NOMO-1 treated with DMSO at 0.1 percent for 48 hours (cell line): ENCODE results near the gene SHD.
A peak's percentile ranks its signal among the peaks of the same experiment; 100 is the strongest.

Experiments
- DNase-seq: peaks from one replicate; lab custom pipeline; 2025; ENCODE audit not compliant: unreplicated experiment; lab: John Stamatoyannopoulos, UW

The SHD gene

DNA sequence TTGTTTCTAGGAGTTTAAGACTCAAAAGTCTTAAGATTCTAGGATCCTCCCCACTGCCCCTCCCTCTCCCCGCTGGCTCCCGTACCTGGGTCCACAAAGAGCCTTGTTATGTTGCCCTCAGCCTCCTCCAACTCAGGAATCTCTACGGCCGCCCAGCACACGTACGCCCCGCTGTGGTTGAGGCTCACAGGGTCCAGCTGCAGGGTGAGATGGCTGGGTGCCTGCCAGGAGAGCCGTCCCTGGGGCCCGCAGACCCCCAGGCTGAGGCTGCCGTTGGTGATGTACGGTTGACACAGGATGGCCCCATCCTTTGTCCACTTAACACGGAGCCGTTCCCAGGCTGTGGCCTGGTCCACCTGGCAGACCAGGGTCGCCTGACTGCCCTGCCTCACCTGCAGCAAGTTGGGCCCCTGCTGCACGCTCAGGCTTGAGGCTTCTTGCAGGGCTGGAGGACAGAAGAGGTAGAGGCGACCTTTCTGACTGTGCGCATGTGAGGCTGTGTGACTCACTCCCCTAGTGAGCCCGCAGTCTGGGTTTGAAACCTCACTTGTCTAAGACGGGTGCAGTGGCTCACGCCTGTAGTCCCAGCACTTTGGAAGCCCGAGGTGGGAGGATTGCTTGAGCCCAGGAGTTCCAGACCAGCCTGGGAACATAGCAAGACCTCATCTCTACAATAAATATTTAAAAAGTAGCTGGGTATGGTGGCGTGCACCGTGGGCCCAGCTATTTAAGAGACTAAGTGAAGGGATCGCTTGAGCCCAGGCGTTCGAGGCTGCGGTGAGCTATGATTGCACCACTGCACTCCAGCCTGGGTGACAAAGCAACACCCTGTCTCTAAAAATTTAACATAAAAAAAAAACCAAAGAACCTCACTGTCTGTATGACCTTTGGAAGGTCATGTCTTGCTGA lies 19.1 kb downstream of the SHD start:
- DNase-seq, result no peak

GRCh38 chr19:4298810-4299550 lies 19.9 kb downstream of the SHD start:
- DNase-seq, result no peak

DNA sequence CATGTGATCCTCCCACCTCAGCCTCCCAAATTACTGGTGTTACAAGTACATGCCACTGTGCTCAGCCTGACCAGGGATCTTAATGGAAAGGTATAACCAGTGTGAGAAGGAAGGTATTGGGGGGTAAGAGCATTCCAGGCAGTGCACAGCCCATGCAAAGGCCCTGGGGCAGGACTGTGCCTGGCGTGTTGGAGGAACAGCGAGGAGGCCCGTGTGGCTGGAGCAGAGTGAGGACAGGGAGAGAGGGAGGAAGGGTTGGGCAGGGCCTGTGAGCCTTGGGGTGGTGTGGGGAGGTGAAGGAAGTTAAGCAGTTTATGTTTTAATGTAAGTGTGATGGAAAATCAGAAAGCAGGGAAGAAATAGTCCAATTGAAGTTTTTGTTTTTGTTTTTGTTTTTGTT lies 21.5 kb downstream of the SHD start:
- no peak for DNase-seq

DNA sequence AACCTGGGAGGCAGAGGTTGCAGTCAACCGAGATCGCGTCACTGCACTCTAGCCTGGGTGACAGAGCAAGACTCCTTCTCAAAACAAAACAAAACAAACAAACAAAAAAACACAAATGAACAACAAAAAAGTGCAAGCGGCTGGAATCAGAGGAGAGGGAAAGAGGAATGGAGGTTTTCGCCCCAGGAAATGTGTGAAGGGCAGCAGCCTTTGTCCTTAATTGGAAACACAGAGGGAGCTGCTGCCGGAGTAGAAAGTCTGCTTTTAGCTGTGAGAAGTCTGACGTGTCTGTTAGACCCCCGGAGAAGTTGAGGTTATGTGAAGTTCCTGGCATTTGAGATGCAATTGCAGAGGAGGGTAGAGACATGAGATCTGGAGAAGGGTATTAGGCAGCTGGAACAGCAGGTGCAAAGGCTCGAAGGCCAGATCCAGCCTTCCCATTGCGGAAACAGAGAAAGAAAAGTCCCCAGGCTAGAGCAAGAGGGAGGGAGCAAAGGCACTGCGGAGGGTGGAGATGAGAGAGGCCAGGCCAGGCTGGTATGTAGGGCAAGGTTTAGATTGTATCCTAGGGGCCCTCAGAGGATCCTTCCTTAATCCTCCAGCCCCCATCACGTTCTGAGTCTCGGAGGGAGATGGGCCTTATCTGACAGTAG lies 22.6 kb downstream of the SHD start:
- no peak for DNase-seq

- DNase-seq, result no peak
Observed at GRCh38 chr19:4302243-4302640, 23.2 kb downstream of the SHD start, which contains the start of gene TMIGD2. Gene TMIGD2 (minus strand): TSS chr19:4302389. CDS start chr19:4302385, 4 bp downstream.

- DNase-seq, result no peak
Observed at GRCh38 chr19:4303819-4304537, 24.9 kb downstream of the SHD start.

- peak; percentile 33 for DNase-seq
Observed at GRCh38 chr19:4304538-4305256, 25.6 kb downstream of the SHD start, which contains the start of gene FSD1. Gene FSD1 (plus strand): TSS chr19:4304598. CDS start chr19:4304747, 149 bp downstream.

DNA sequence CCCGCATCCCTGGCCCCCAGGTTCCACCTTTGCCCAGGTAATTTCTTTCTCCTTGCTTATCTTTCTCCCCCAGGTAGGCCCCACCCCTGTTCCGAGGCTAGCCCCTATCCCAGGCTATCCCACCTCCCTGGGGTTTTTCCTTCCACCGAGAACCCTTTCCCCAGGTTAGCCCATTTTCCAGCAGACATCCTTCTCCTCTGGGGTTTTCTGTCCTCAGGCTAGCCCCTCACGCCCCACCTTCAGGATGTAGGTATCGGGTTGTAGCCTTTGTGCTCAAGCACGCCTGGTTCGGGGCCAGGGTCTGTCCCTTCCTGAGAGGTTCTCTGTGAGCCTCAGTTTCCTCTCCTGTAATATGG lies 26.2 kb downstream of the SHD start:
- no peak for DNase-seq

- no peak for DNase-seq
Observed at GRCh38 chr19:4305659-4306058, 26.6 kb downstream of the SHD start.

DNA sequence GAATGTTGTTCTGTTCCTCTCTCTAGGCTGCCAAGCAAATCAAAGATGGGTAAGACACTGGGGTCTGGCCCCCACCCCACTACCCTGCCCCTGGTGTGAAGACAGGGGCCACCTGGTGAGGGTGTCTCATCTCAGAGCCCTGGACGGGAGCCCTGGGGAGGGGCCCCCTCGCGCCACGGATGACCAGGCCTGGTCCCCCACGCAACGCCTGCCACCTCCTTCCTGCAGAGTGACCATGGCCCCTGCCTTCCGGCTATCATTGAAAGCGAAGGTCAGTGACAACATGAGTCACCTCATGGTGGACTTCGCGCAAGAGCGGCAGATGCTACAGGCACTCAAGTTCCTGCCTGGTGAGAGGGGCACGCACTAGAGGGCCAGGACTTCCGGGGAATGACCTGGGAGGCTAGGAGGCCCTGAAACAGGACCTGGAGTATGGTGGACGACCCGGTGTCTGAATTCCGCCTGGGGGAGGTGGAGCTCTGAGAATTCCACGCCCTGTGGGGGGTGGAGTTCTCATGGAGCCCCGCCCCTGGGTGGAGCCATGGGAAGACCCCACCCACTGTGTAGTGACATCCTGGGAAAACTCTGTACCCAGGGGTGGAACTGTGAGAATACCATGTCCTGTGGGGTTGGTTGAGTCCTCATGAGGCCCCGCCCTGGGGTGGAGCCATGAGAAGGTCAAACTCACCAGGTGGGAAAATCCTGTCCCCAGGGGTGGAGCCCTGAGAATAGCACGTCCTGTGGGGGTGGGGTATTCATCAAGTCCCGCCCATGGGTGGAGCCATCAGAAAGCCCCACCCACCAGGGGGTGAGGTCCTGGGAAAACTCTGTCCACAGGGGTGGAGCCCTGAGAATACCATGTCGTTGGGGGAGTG lies 31.4 kb downstream of the SHD start:
- no peak for DNase-seq

- DNase-seq, result no peak
Observed at GRCh38 chr19:4313847-4314490, 34.9 kb downstream of the SHD start.

DNA sequence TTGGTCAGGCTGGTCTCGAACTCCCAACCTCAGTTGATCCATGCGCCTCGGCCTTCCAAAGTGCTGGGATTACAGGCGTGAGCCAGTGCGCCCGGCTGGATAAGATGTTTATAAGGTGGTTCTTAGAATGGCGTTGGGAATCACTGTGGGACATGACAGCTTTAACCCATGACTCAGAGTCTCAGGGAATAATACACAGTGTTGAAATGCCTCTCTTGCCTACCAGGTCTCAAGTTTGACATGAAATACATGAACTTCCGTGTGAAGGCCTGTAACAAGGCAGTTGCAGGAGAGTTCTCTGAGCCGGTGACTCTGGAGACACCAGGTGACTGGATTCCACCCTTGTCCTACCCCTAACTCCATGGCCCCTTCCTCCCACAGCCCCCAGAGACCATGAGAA lies 37.9 kb downstream of the SHD start:
- no peak for DNase-seq

- DNase-seq, result no peak
Observed at GRCh38 chr19:4318460-4318859, 39.4 kb downstream of the SHD start.

GRCh38 chr19:4319067-4319718 lies 40.1 kb downstream of the SHD start:
- DNase-seq, result peak; percentile 30

DNA sequence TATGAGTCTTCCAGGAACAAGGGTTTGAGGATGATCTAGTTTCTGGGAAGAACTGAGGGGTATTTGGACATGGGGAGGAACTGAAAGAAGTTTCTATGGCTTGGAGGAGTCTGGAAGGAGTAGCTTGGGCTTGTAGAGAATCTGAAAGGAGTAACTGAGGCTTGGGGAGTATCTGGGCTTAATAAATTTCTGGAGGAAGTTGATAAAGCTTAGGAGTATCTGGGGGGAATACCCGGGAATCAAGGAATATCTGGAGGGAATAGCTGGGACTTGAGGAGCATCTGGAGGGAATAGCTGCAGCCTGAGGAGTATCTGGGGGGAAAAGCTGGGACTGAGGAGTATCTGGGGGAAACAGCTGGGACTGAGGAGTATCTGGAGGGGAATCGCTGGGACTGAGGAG lies 41.4 kb downstream of the SHD start:
- no peak for DNase-seq

GRCh38 chr19:4322942-4323665 lies 44.0 kb downstream of the SHD start:
- DNase-seq, result no peak

- DNase-seq, result no peak
Observed at GRCh38 chr19:4323692-4324091, 44.6 kb downstream of the SHD start.

DNA sequence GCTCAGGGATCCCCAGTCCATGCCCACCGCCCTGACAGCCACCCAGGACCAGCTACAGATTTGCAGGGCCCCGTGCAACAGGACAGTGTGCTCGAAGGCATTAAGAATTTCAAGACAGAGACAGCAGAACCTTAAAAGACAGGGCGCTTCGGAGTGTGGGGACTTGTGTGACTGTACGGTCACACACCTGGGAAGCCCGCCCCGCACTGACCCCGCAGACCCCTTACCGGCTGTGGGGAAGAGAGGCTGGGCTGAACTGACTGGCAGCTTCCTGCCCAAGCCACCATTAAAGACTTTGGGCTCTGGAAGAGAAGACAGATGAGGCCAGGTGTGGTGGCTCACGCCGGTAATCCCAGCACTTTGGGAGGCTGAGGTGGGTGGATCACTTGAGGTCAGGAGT lies 45.2 kb downstream of the SHD start:
- no peak for DNase-seq
